Activated naive CD4-positive, alpha-beta T cell treated with anti-CD3 and anti-CD28 coated beads, Interleukin-2, amount 50 U/mL, for 24 hours (primary cell): ENCODE measurements around the gene P2RX7.

Experiments used
- H3K27ac Mint-ChIP-seq: one replicate; pipeline ENCODE4 v1.8.0; 2021; ENCODE audit warnings: mild to moderate bottlenecking, mixed read lengths
- H3K27me3 Mint-ChIP-seq: one replicate; pipeline ENCODE4 v1.8.0; 2021; ENCODE audit warnings: mixed read lengths
- H3K36me3 Mint-ChIP-seq: one replicate; pipeline ENCODE4 v1.8.0; 2021; ENCODE audit warnings: mixed read lengths
- H3K4me1 Mint-ChIP-seq: one replicate; pipeline ENCODE4 v1.8.0; 2021; ENCODE audit warnings: mixed read lengths
- H3K4me3 Mint-ChIP-seq: one replicate; pipeline ENCODE4 v1.8.0; 2021; ENCODE audit warnings: mild to moderate bottlenecking, mixed read lengths
- H3K9me3 Mint-ChIP-seq: one replicate; pipeline ENCODE4 v1.8.0; 2021; ENCODE audit warnings: mixed read lengths

P2RX7 gene

DNA sequence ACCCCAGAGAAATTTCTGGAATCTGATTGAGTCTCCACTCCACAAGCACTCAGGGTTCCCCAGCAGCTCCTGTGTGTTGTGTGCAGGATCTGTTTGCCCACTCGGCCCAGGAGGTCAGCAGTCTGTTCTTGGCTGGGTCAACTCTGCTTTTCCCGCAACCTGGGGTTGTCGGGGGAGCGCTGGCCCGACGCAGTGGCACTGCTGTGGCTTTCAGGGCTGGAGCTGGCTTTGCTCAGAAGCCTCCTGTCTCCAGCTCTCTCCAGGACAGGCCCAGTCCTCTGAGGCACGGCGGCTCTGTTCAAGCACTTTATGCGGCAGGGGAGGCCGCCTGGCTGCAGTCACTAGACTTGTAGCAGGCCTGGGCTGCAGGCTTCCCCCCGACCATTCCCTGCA lies 100.9 kb downstream of the P2RX7 start:
- no peak overlapping the region for H3K4me3 Mint-ChIP-seq
- peaks cover 7% of the 10 kb centered on the region for H3K36me3 Mint-ChIP-seq
- peaks cover 11% of the 10 kb centered on the region for H3K4me1 Mint-ChIP-seq
- no peaks in the 10 kb centered on the region for H3K9me3 Mint-ChIP-seq
- no peak overlapping the region for H3K27ac Mint-ChIP-seq
- H3K27me3 Mint-ChIP-seq, result no peaks in the 10 kb centered on the region

DNA sequence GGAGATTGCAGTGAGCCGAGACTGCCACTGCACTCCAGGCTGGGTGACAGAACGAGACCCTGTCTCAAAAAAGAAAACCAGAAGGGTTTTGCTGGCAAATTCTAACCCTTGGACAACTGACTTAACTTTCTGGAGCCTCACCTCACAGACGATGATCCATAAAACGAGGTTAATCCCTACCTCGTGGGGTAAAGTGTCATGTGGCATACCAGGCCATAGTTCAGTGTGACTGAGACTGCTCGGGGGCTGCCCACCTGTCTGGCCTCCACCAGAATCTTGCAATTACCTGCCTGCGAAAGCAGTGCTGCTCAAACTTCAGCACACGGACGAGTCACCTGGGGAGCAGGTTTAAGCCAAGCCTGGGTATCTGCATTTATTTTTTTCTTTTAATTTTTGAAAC lies 104.1 kb downstream of the P2RX7 start:
- H3K36me3 Mint-ChIP-seq, result peaks cover 3% of the 10 kb centered on the region
- peaks cover 31% of the 10 kb centered on the region for H3K4me1 Mint-ChIP-seq
- no peaks in the 10 kb centered on the region for H3K27me3 Mint-ChIP-seq
- no peaks in the 10 kb centered on the region for H3K9me3 Mint-ChIP-seq
- no peak overlapping the region for H3K4me3 Mint-ChIP-seq
- H3K27ac Mint-ChIP-seq, result no peak overlapping the region

DNA sequence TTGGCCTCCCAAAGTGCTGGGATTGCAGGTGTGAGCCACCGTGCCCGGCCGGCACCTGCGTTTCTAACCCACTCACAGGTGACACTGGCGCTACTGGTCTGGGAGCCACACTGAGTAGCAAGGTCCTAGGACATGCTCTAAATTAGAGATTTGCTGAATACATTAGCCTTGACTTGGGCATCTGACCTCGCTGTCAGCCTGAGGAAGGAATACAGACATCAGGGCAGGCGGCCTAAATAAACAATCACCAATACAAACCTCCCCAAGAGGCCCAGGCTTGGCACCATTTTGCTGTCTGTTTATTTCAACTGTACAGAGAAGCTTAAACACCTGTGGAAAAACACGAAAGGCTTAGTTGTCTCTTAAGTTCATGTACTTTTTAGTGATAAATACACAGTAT lies 104.7 kb downstream of the P2RX7 start:
- H3K4me3 Mint-ChIP-seq, result no peak overlapping the region
- H3K4me1 Mint-ChIP-seq, result peaks cover 37% of the 10 kb centered on the region
- H3K36me3 Mint-ChIP-seq, result peaks cover 3% of the 10 kb centered on the region
- no peaks in the 10 kb centered on the region for H3K9me3 Mint-ChIP-seq
- H3K27me3 Mint-ChIP-seq, result no peaks in the 10 kb centered on the region
- no peak overlapping the region for H3K27ac Mint-ChIP-seq
